ENCODE measurements around the gene CDHR3.

Gene CDHR3

GRCh38 chr7:106021151-106022067 lies 58.3 kb downstream of the CDHR3 start:
- TF ChIP-seq ZNF19 (tag by site-specific recombination; IDR thresholded peaks at IDR 0.05; ENCODE audit: low read depth) (no peak), PRDM4 (tag by site-specific recombination; IDR thresholded peaks at IDR 0.05) (peak; percentile 90), ZBTB48 (tag by site-specific recombination; IDR thresholded peaks at IDR 0.05) (peak; percentile 69; the same call in 1 of the 2 replicates), FEZF1 (tag by site-specific recombination; IDR thresholded peaks at IDR 0.05) (peak; percentile 74), ZFP69B (tag by site-specific recombination; IDR thresholded peaks at IDR 0.05) (no peak), ZIC2 (tag by site-specific recombination; IDR thresholded peaks at IDR 0.05) (peak; percentile 93), ZNF24 (tag by site-specific recombination; IDR thresholded peaks at IDR 0.05) (0 out of 2 replicates have a peak, but pooled peaks have one; percentile 44), ZNF660 (tag by site-specific recombination; IDR thresholded peaks at IDR 0.05) (peak; percentile 81), ZBTB17 (tag by site-specific recombination; IDR thresholded peaks at IDR 0.05) (peak; percentile 33; the same call in 1 of the 2 replicates), ZNF600 (tag by site-specific recombination; IDR thresholded peaks at IDR 0.05) (peak; percentile 46; the same call in 1 of the 2 replicates)
- Histone ChIP-seq H3K9me3 (ENCODE audit: control insufficient read depth, insufficient read depth, low read depth, low read length) (no peaks in the 10 kb centered on the region), H3K27ac (ENCODE audit: extremely low read depth, low read depth, low read length) (no peak overlapping the region), H3K4me1 (ENCODE audit: control insufficient read depth, insufficient read depth, low read length) (no peaks in the 10 kb centered on the region), H3K4me3 (ENCODE audit: low read depth, low read length) (no peak overlapping the region), H3K36me3 (ENCODE audit: control insufficient read depth in 2 of 2, insufficient read depth in 1 of 2, low read length in 2 of 2) (no peaks in the 10 kb centered on the region)
- ChIA-PET POLR2A (no interaction called here), CTCF (interaction anchor here (0.6 to 1.2 kb wide), 4 partner anchors 8 to 1102 kb away, joined by 3 to 4 read pairs (median 4); no protein-coding TSS in a partner anchor)

DNA sequence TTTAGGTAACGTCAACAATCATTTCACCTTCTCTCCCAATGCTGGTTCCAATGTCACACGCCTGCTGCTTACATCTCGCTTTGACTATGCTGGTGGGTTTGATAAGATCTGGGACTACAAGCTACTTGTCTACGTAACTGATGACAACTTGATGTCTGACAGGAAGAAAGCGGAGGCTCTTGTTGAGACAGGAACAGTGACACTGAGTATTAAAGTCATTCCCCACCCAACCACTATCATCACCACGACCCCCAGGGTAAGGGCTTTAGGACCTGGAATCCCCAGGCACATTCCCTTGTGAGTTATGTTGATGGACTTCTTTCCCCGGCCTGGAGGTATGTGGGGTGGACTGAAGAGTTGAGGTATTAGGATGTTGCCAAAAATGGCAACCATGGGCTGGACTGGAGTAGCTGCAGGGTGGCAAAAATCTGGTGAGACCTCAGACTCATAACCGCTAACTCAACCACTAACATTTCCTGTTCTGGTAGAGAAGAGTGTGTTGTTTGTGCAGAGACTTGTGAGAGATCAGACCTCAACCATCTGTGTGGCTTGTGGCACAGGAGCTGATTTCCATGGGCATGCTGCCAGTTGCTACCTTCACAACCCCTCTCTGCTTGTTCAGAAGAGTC lies 59.2 kb downstream of the CDHR3 start:
- Histone ChIP-seq H3K27ac (ENCODE audit: extremely low read depth, low read depth, low read length) (no peak overlapping the region), H3K4me1 (ENCODE audit: control insufficient read depth, insufficient read depth, low read length) (no peaks in the 10 kb centered on the region), H3K4me3 (ENCODE audit: low read depth, low read length) (no peak overlapping the region), H3K36me3 (ENCODE audit: control insufficient read depth in 2 of 2, insufficient read depth in 1 of 2, low read length in 2 of 2) (no peaks in the 10 kb centered on the region), H3K9me3 (ENCODE audit: control insufficient read depth, insufficient read depth, low read depth, low read length) (no peaks in the 10 kb centered on the region)
- TF ChIP-seq ZNF426 (tag by site-specific recombination; IDR thresholded peaks at IDR 0.05) (no peak), ZNF24 (tag by site-specific recombination; IDR thresholded peaks at IDR 0.05) (no peak), ZNF549 (tag by site-specific recombination; IDR thresholded peaks at IDR 0.05) (no peak), GLIS2 (tag by site-specific recombination; IDR thresholded peaks at IDR 0.05) (no peak), ZNF510 (tag by site-specific recombination; IDR thresholded peaks at IDR 0.05; ENCODE audit: insufficient replicate concordance) (no peak), ZNF366 (tag by site-specific recombination; conservative IDR thresholded peaks at IDR 0.05) (no peak), PRDM4 (tag by site-specific recombination; IDR thresholded peaks at IDR 0.05) (no peak), ZNF600 (tag by site-specific recombination; IDR thresholded peaks at IDR 0.05) (no peak), ZNF621 (tag by site-specific recombination; IDR thresholded peaks at IDR 0.05) (no peak)
- TF ChIP-seq, protein P1, sequence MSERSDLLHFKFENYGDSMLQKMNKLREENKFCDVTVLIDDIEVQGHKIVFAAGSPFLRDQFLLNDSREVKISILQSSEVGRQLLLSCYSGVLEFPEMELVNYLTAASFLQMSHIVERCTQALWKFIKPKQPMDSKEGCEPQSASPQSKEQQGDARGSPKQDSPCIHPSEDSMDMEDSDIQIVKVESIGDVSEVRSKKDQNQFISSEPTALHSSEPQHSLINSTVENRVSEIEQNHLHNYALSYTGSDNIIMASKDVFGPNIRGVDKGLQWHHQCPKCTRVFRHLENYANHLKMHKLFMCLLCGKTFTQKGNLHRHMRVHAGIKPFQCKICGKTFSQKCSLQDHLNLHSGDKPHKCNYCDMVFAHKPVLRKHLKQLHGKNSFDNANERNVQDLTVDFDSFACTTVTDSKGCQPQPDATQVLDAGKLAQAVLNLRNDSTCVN (tag by site-specific recombination; optimal IDR thresholded peaks at IDR 0.05) = no peak
- TF ChIP-seq, protein P2, sequence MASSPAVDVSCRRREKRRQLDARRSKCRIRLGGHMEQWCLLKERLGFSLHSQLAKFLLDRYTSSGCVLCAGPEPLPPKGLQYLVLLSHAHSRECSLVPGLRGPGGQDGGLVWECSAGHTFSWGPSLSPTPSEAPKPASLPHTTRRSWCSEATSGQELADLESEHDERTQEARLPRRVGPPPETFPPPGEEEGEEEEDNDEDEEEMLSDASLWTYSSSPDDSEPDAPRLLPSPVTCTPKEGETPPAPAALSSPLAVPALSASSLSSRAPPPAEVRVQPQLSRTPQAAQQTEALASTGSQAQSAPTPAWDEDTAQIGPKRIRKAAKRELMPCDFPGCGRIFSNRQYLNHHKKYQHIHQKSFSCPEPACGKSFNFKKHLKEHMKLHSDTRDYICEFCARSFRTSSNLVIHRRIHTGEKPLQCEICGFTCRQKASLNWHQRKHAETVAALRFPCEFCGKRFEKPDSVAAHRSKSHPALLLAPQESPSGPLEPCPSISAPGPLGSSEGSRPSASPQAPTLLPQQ (tag by site-specific recombination; IDR thresholded peaks at IDR 0.05) = no peak
- CTCF ChIA-PET = interaction anchor here (0.8 to 1.0 kb wide), 2 partner anchors 7 to 13 kb away, joined by 3 to 4 read pairs; no protein-coding TSS in a partner anchor
- POLR2A ChIA-PET = no interaction called here

All from HEK293 (cell line).